Uterus (tissue), 2 donors: Measurements from ENCODE around the gene GOLGA8R.
"Not testable (repeated sequence)": the region's sequence is repeated elsewhere in the genome, so short reads cannot be mapped to it uniquely, and the experiment has no call there.

Experiments
- POLR2A ChIP-seq, 2 donors: fragments of 450-650 bp; IDR thresholded peaks; one replicate each; pipeline ENCODE4 v1.6.1; 2016; ENCODE audit warnings: antibody characterized with exemption in 2 of 2, mild to moderate bottlenecking in 1 of 2, moderate library complexity in 1 of 2
- TF ChIP-seq, protein P1 (sequence below), 4 experiments: fragments of 200-600 bp in 2 of 4; fragments of 450-650 bp in 2 of 4; sonication (generic) in 2 of 4; IDR thresholded peaks; one replicate each; pipeline ENCODE4 v1.5.1; 2016 to 2019; ENCODE audit warnings: antibody characterized with exemption in 4 of 4, mild to moderate bottlenecking in 2 of 4, moderate library complexity in 1 of 4

DNA sequence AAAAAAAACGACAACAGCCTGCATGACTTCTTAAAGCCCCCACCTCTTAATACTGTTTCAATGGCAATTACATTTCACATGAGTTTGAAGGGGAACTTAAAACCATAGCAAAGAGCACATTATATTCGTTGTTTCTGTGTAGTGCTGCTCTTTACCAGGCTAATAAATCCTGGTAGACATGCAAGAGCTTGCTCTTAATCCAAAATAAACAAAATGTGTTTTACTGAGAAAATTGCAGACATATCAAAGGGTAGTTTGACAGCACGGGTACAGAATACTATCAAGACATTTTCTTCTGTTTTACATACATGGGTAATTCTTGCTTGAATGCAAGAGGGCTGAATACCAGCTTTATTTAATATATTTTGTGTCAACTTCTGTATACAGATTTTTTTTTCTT is 24.3 kb upstream of the GOLGA8R start:
- not testable (repeated sequence) for TF ChIP-seq POLR2A (IDR thresholded peaks at IDR 0.05)
- TF ChIP-seq, protein P1, sequence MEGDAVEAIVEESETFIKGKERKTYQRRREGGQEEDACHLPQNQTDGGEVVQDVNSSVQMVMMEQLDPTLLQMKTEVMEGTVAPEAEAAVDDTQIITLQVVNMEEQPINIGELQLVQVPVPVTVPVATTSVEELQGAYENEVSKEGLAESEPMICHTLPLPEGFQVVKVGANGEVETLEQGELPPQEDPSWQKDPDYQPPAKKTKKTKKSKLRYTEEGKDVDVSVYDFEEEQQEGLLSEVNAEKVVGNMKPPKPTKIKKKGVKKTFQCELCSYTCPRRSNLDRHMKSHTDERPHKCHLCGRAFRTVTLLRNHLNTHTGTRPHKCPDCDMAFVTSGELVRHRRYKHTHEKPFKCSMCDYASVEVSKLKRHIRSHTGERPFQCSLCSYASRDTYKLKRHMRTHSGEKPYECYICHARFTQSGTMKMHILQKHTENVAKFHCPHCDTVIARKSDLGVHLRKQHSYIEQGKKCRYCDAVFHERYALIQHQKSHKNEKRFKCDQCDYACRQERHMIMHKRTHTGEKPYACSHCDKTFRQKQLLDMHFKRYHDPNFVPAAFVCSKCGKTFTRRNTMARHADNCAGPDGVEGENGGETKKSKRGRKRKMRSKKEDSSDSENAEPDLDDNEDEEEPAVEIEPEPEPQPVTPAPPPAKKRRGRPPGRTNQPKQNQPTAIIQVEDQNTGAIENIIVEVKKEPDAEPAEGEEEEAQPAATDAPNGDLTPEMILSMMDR (IDR thresholded peaks at IDR 0.05), result not testable (repeated sequence)
